PC-9 (cell line): ENCODE data around the gene ECHDC1. TPM values are rescaled to one million over a fixed set of nuclear protein-coding genes. Genes with fewer than 3 reads are reported as not detected.
A peak's percentile ranks its signal among the peaks of the same experiment; 100 is the strongest.

ENCODE experiments used
- BruUV-seq: library from RNA; stranded (reverse); fragments of 400-500 nt; replicated peaks from 2 replicates; lab custom pipeline; 2021; lab: Mats Ljungman, UMichigan
- CTCF ChIA-PET: fragments of 300-600 bp; sonication (Branson Sonifier 250); formaldehyde crosslinking; loops from one replicate; lab custom pipeline; 2022; ENCODE audit warnings: antibody characterized with exemption; lab: Charles Lee
- POLR2A ChIA-PET: fragments of 300-600 bp; sonication (Branson Sonifier 250); formaldehyde crosslinking; loops from one replicate; lab custom pipeline; 2022; ENCODE audit warnings: antibody characterized with exemption; ENCODE audit not compliant: unreplicated experiment; lab: Charles Lee
- DNase-seq, 2 experiments: peaks; one replicate each; pipeline versions ENCODE4 v3.0.0 to v3.0.0-alpha.2; 2015 to 2022; ENCODE audit warnings: mixed read lengths in 1 of 2
- H2AFZ ChIP-seq: fragments of 200-600 bp; sonication (generic); 2 replicates; pipeline ENCODE4 v1.8.1; 2017; ENCODE audit warnings: antibody characterized with exemption
- H3F3A ChIP-seq: fragments of 200-600 bp; sonication (generic); 2 replicates; pipeline ENCODE4 v1.8.1; 2017; ENCODE audit warnings: antibody characterized with exemption, mild to moderate bottlenecking, low read depth; ENCODE audit not compliant: insufficient read depth
- H3K27ac ChIP-seq: fragments of 200-600 bp; sonication (generic); 2 replicates; pipeline ENCODE4 v1.6.1; 2016; ENCODE audit warnings: mixed run types
- H3K27me3 ChIP-seq: fragments of 200-600 bp; sonication (generic); 2 replicates; pipeline ENCODE4 v1.6.1; 2016; ENCODE audit warnings: low read depth, mixed run types; ENCODE audit not compliant: insufficient read depth
- H3K36me3 ChIP-seq: fragments of 200-600 bp; sonication (generic); 2 replicates; pipeline ENCODE4 v1.6.1; 2016; ENCODE audit warnings: low read depth, mixed run types
- H3K4me1 ChIP-seq: fragments of 200-600 bp; sonication (generic); replicated peaks from 2 replicates; pipeline ENCODE4 v1.6.1; 2016; ENCODE audit warnings: mixed run types; ENCODE audit not compliant: insufficient read depth
- H3K4me2 ChIP-seq: fragments of 200-600 bp; sonication (generic); 2 replicates; pipeline ENCODE4 v1.6.1; 2017; ENCODE audit warnings: mixed run types
- H3K4me3 ChIP-seq: fragments of 200-600 bp; sonication (generic); 2 replicates; pipeline ENCODE4 v1.6.1; 2016; ENCODE audit warnings: mixed run types
- H3K79me2 ChIP-seq: fragments of 200-600 bp; sonication (generic); 2 replicates; pipeline ENCODE4 v1.6.1; 2017; ENCODE audit warnings: low read depth, mixed run types
- H3K9me2 ChIP-seq: fragments of 200-600 bp; sonication (generic); 2 replicates; pipeline ENCODE4 v1.8.1; 2017; ENCODE audit warnings: mild to moderate bottlenecking; ENCODE audit not compliant: insufficient read depth
- H3K9me3 ChIP-seq: fragments of 200-600 bp; sonication (generic); 2 replicates; pipeline ENCODE4 v1.8.1; 2016; ENCODE audit warnings: low read depth; ENCODE audit not compliant: insufficient read depth
- H4K20me1 ChIP-seq: fragments of 200-600 bp; sonication (generic); 2 replicates; pipeline ENCODE4 v1.8.1; 2017; ENCODE audit not compliant: insufficient read depth
- EZH2 ChIP-seq: fragments of 200-600 bp; sonication (generic); IDR thresholded peaks from 2 replicates; pipeline ENCODE4 v1.8.0; 2017; ENCODE audit warnings: antibody characterized with exemption, low read depth
- intact Hi-C: fragments of 100-400 bp; cut with micrococcal nuclease; formaldehyde crosslinking; loops from one replicate; pipeline ENCODE4 v1.10.0; 2022; ENCODE audit not compliant: unreplicated experiment
- total RNA-seq: library from RNA; stranded (reverse); gene quantifications from 2 replicates; pipeline ENCODE4 v1.2.3, GENCODE V29; 2021
- TF ChIP-seq, protein P1 (sequence below): fragments of 200-600 bp; sonication (generic); conservative IDR thresholded peaks from 2 replicates; pipeline ENCODE4 v1.6.1; 2017; ENCODE audit warnings: mixed run types, antibody characterized with exemption, mild to moderate bottlenecking, moderate library complexity

The ECHDC1 gene
- total RNA-seq, 1 experiment from 2014 or later = 50.4 TPM

DNA sequence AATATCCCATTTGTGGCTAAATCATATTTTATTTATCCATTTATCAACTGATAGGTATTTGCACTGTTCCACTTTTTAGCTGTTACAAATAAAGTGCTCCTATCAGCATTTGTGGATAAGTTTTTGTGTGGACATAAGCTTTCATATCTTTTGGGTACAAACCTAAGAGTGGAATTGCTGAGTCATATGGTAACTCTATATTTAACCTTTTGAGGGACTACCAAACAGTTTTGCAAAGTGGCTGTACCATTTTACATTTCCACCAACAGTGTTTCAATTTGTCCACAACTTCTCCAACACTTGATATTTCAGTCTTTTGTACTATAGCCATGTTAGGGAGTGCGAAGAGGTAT lies 23.6 kb upstream of the ECHDC1 start:
- intact Hi-C loops = no loop called here
- H4K20me1 ChIP-seq = no peaks in the 10 kb centered on the region
- 0 out of 2 replicates have a peak overlapping the region, but pooled peaks have one; percentile 6 for H3K4me3 ChIP-seq
- ChIA-PET POLR2A (no interaction called here), CTCF (no interaction called here)
- H3K36me3 ChIP-seq = no peaks in the 10 kb centered on the region
- peaks cover 12% of the 10 kb centered on the region; the same call in 1 of the 2 replicates for H3F3A ChIP-seq
- peak overlapping the region; percentile 67 for H3K27ac ChIP-seq
- H3K4me2 ChIP-seq = peak overlapping the region; percentile 47
- BruUV-seq = no TSS peak
- no peak for TF ChIP-seq EZH2
- TF ChIP-seq, protein P1, sequence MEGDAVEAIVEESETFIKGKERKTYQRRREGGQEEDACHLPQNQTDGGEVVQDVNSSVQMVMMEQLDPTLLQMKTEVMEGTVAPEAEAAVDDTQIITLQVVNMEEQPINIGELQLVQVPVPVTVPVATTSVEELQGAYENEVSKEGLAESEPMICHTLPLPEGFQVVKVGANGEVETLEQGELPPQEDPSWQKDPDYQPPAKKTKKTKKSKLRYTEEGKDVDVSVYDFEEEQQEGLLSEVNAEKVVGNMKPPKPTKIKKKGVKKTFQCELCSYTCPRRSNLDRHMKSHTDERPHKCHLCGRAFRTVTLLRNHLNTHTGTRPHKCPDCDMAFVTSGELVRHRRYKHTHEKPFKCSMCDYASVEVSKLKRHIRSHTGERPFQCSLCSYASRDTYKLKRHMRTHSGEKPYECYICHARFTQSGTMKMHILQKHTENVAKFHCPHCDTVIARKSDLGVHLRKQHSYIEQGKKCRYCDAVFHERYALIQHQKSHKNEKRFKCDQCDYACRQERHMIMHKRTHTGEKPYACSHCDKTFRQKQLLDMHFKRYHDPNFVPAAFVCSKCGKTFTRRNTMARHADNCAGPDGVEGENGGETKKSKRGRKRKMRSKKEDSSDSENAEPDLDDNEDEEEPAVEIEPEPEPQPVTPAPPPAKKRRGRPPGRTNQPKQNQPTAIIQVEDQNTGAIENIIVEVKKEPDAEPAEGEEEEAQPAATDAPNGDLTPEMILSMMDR = no peak
- H3K9me2 ChIP-seq = no peaks in the 10 kb centered on the region
- H2AFZ ChIP-seq = no peak overlapping the region
- no peaks in the 10 kb centered on the region for H3K27me3 ChIP-seq
- H3K4me1 ChIP-seq = peaks cover 22% of the 10 kb centered on the region
- no peak for DNase-seq
- no peaks in the 10 kb centered on the region for H3K79me2 ChIP-seq
- peaks cover 9% of the 10 kb centered on the region; the same call in 1 of the 2 replicates for H3K9me3 ChIP-seq

DNA sequence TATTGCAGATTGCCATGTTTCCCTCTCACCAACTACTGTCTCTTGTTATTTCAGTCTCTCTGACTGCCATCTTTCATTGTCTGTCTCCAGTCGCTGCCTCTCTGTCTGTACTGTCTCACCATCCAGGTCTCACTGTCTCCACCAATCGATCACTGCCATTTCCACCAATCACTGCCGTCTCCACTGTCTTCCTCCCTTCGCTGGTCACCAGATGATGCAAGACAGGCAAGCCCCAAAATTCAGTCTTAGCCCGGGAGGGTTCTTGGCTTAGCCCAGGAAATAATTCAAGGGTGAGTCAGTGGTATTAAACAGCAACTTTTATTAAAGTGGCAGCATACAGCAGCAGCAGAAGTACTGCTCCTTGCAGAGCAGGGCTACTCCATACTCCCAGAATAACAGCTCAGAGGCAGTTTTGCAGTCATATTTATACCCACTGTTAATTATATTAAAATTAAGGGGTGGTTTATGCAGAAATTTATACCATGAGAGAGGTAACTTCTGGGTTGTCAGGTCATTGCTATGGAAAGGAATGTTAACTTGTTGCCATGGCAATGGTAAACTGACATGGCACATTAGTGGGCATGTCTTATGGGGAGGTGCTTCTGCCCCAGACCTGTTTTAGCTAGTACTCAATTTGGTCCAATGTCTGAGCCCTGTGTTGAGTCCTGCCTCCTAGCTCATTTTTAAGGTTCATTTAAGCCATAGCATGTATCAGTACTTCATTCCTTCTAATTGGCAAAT lies 23.0 kb upstream of the ECHDC1 start:
- Histone ChIP-seq H3K79me2 (no peaks in the 10 kb centered on the region), H4K20me1 (no peaks in the 10 kb centered on the region), H3K9me3 (peaks cover 9% of the 10 kb centered on the region; the same call in 1 of the 2 replicates), H2AFZ (peak overlapping the region; percentile 78; the same call in 1 of the 2 replicates), H3K36me3 (no peaks in the 10 kb centered on the region), H3F3A (peaks cover 12% of the 10 kb centered on the region; the same call in 1 of the 2 replicates), H3K9me2 (no peaks in the 10 kb centered on the region), H3K27ac (peak overlapping the region; percentile 67), H3K27me3 (no peaks in the 10 kb centered on the region), H3K4me2 (peak overlapping the region; percentile 47), H3K4me3 (peak overlapping the region; percentile 6; the same call in 1 of the 2 replicates), H3K4me1 (peaks cover 22% of the 10 kb centered on the region)
- intact Hi-C loops = loop anchor here (1.0 kb wide), 1 partner anchor 19 kb away; no protein-coding TSS in a partner anchor
- peak; percentile 74 to 93 for DNase-seq
- CTCF ChIA-PET = no interaction called here
- TF ChIP-seq, protein P1 = no peak
- TF ChIP-seq EZH2 = no peak
- BruUV-seq = no TSS peak
- POLR2A ChIA-PET = no interaction called here

DNA sequence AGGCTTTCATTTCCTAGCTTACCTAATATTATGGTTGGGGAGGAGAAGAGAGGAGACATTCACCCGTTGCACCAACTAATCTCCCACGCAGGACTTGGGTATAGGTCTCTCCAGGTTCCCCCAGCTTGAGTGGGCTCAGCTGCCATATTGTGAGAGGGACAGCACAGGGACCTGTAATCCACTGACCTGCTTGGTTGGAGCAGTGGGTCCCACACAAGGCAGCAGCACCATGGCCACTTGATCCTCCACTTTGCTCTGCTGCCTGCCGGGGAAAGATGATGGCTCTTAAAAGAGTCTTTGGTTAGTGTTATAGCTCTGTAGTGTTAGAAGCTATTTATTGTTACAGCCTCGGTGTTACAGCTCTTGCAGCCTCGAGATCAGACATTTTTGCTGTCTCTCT lies 22.5 kb upstream of the ECHDC1 start:
- ChIA-PET CTCF (no interaction called here), POLR2A (no interaction called here)
- intact Hi-C loops = loop anchor here (1.0 kb wide), 1 partner anchor 19 kb away; no protein-coding TSS in a partner anchor
- peaks cover 9% of the 10 kb centered on the region; the same call in 1 of the 2 replicates for H3K9me3 ChIP-seq
- peaks cover 22% of the 10 kb centered on the region for H3K4me1 ChIP-seq
- H4K20me1 ChIP-seq = no peaks in the 10 kb centered on the region
- no peak for DNase-seq
- H3K4me2 ChIP-seq = peak overlapping the region; percentile 47
- BruUV-seq = TSS peak; percentile 92
- H3K4me3 ChIP-seq = peak overlapping the region; percentile 1; the same call in 1 of the 2 replicates
- no peaks in the 10 kb centered on the region for H3K36me3 ChIP-seq
- peak overlapping the region; percentile 67 for H3K27ac ChIP-seq
- H3K27me3 ChIP-seq = no peaks in the 10 kb centered on the region
- peaks cover 12% of the 10 kb centered on the region; the same call in 1 of the 2 replicates for H3F3A ChIP-seq
- H2AFZ ChIP-seq = peak overlapping the region; percentile 78; the same call in 1 of the 2 replicates
- H3K79me2 ChIP-seq = no peaks in the 10 kb centered on the region
- TF ChIP-seq, protein P1 = no peak
- TF ChIP-seq EZH2 = no peak
- H3K9me2 ChIP-seq = no peaks in the 10 kb centered on the region
